GM12801 (cell line): Measurements from ENCODE around the gene FHL2.

ENCODE experiments used
- TF ChIP-seq, protein P1 (sequence below): IDR thresholded peaks from one replicate; pipeline ENCODE4 v1.5.1; 2011; ENCODE audit warnings: control low read depth; ENCODE audit not compliant: insufficient read length; ENCODE audit errors: extremely low read depth

Gene FHL2

DNA sequence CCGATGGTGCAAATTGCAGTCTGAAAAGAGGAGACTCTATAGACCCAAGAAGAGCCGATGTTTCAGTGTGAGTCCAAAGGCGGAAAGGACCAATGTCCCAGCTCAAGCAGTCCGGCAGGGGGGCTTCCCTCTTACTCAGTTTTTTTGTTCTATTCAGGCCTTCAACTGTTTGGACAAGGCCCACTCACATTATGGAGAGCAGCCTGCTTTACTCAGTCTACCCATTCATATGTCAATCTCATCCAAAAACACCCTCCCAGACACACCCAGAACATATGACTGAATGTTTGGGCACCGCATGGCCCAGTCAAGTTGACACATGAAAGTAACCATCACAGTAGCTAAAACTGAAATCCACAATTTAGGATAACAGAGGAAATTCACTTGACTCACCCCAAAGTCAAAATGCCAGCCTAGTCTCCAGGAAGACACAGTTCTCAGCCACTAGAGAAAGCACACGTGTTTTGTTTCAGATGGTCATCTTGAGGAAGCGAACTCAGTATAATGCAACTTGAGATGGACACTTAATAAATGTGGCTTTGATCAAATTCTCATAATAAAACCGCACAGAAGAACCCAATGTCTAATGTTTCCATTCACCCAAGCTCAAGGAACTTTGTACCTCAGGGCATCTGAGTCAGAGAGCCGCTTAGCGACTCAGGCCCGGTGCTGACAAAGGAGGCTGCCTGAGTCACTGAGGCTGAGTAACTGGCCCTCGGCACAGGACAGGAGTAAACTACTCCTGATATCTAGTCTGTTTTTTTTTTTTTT lies 2.4 kb downstream of the FHL2 start:
- TF ChIP-seq, protein P1, sequence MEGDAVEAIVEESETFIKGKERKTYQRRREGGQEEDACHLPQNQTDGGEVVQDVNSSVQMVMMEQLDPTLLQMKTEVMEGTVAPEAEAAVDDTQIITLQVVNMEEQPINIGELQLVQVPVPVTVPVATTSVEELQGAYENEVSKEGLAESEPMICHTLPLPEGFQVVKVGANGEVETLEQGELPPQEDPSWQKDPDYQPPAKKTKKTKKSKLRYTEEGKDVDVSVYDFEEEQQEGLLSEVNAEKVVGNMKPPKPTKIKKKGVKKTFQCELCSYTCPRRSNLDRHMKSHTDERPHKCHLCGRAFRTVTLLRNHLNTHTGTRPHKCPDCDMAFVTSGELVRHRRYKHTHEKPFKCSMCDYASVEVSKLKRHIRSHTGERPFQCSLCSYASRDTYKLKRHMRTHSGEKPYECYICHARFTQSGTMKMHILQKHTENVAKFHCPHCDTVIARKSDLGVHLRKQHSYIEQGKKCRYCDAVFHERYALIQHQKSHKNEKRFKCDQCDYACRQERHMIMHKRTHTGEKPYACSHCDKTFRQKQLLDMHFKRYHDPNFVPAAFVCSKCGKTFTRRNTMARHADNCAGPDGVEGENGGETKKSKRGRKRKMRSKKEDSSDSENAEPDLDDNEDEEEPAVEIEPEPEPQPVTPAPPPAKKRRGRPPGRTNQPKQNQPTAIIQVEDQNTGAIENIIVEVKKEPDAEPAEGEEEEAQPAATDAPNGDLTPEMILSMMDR: no peak

DNA sequence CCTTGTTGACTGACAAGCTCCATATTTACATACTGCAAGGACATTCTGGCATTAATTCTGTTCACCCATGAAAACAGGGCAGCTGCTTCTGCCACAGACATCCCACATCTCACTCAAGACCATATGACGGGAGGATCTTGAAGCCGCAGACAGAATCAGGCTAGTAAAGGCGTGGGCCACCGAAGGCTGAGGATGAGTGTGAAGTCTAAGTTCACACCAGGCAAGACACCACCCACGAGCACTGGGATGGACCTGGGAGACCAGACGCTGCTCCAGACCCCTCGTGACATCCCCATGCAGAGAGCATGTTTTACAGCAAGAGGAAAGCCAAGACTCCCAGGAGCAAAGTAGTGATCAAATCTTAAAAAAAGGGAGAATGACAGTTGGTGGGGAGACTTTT lies 3.2 kb downstream of the FHL2 start:
- TF ChIP-seq, protein P1: no peak

DNA sequence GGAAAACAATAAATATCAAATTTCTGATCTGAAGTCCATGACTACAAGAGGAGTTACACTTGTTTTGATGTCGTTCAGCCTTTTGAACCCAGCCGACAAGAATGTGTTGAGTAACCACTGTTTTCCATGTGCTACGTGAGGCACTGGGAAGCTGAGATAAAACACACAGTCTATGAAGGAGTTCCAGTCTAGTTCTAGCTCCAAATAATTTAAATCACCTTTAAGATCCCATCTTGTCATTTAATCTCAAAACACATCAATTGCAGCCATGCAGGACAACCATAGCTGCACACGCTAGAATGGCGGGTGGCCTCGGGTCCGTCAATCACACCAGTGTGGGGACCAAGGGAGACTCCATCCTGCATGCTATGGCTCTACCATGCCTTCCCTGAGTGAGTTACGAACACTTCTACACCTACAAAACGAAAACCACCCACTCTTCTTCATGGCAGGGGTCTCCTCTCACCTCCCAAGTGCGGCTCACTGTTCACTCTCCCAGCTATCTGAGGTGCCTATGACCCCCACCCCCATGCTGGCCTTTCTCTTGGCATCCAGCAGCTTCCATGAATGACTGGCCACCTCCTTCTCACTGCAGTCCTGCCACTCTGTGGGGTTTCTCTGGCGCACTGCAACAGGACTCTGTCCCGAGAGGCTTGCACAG lies 3.8 kb downstream of the FHL2 start:
- TF ChIP-seq, protein P1: no peak

DNA sequence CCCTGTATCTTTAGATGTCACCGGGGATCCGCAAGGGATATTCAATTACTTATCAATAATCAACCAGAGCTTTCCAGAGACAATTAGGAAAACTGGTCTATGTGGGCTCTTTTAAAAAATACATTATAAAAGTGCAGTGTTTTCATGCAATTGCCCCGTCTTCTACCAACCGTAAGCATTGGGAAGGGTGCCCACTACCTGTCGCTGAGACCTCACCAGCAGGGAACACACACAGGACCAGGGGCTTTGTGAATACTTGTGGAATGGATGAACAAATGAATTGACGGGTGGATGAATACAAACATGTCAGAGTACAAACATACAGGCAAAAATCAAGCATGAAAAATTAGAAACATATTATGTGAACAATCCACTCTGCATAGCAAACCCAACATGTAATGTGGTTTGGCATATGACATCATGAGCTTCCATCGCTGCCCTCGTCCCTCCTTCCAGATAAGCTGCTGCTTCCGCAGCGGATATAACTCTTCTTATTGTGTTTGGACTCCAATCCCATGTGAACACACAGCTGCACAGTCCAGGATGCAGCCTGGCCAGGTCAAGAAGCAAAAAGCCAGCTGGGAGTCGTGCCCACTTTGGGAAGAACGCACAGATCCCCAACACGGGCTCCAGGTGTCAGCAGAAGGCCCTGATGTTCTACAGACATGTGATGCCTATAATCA lies 5.3 kb downstream of the FHL2 start:
- TF ChIP-seq, protein P1: no peak

DNA sequence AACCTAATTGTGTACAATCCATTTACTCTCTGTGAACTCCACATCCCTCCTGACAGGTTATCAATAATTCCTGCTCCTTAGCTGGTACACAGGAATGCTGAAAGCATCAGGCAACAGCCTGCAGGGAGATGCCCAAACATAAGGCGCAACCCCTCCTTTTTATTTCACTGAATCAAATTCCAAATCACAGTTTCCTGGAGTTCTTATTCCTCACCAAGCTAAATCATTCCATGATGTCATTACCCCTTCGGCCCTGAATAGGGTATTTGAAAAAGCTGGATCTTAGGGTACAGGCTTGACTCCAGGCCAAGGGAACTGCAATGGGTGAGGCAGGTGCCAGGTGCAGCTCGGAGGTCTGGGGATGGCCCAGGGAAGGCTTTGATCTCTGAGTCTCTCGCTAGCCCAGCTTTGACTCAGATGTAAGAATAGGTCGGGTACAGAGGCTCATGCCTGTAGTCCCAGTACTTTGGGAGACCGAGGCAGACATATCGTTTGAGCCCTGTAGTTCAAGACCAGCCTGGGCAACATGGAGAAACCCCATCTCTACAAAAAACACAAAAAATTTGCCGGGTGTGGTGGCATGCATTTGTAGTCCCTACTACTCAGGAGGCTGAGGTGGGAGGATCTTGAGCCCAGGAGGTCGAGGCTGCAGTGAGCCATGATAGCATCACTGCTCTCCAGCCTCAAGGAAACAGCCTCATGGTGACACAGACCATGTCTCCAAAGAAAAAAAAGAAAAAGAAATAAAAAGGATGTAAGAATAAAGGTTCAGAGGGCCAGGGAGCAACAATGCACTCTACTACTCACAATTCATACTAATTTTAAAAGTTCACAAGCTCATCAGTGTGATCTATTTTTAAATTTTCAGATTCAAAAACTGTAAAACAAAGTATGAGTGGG lies 6.8 kb downstream of the FHL2 start:
- TF ChIP-seq, protein P1: no peak

DNA sequence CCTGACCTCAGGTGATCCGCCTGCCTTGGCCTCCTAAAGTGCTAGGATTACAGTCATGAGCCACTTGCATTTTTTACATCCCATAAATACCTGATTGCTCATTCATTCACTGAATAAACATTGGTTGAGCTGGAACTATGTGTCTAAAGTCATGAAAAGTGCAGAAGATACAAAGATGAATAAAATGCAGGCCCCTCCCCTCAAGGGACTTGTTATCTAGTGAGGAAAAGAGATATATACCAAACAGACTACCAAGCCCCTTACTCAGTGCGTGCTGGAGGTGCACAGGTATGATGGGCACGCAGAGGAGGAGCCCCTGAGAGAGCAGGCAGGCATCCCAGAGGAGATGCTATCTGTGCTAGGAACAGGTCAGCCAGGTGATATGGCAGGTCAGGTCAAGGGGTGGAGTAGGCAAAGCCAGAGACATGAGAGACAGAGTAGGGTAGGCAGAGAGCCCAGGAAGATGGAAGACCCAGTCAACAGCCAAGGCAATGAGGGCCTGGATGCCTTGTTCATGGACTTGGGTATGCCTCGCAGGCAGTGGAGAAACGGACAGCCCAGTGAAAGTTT lies 7.7 kb downstream of the FHL2 start:
- TF ChIP-seq, protein P1: no peak
